HepG2 (cell line): ENCODE results near the gene PRDM7. TPM values are rescaled to one million over a fixed set of nuclear protein-coding genes. Genes with fewer than 3 reads are reported as not detected.

Source experiments
- ARID2 ChIP-seq: sonication (generic); formaldehyde crosslinking; IDR thresholded peaks from 2 replicates; pipeline ENCODE4 v1.8.1; 2022; ENCODE audit warnings: mild to moderate bottlenecking, missing genetic modification reagents, borderline replicate concordance
- CENPX ChIP-seq: sonication (generic); formaldehyde crosslinking; IDR thresholded peaks from 2 replicates; pipeline ENCODE4 v1.9.0; 2021; ENCODE audit warnings: mild to moderate bottlenecking, missing genetic modification reagents, moderate library complexity
- DZIP1 ChIP-seq: sonication (generic); formaldehyde crosslinking; IDR thresholded peaks from 2 replicates; pipeline ENCODE4 v1.5.0; 2020; ENCODE audit warnings: mild to moderate bottlenecking, missing genetic modification reagents
- GTF2F1 ChIP-seq: fragments of 150-350 bp; IDR thresholded peaks from 2 replicates; pipeline ENCODE4 v1.6.1; 2014; ENCODE audit warnings: low read length
- HNRNPK ChIP-seq: fragments of 200-400 bp; formaldehyde crosslinking; IDR thresholded peaks from 2 replicates; pipeline ENCODE4 v1.6.1; 2018; ENCODE audit warnings: low read length, low read depth, moderate library complexity, mild to moderate bottlenecking; ENCODE audit not compliant: poor library complexity, severe bottlenecking
- NCOA2 ChIP-seq: sonication (generic); formaldehyde crosslinking; IDR thresholded peaks from 2 replicates; pipeline ENCODE4 v1.8.0; 2022; ENCODE audit warnings: inconsistent platforms
- SNAPC2 ChIP-seq: sonication (generic); formaldehyde crosslinking; IDR thresholded peaks from 2 replicates; pipeline ENCODE4 v1.8.1; 2022; ENCODE audit warnings: mild to moderate bottlenecking, missing genetic modification reagents
- TBP ChIP-seq: sonication (generic); formaldehyde crosslinking; IDR thresholded peaks from 2 replicates; pipeline ENCODE4 v1.5.0; 2020; ENCODE audit warnings: missing genetic modification reagents
- THRA ChIP-seq: sonication (generic); formaldehyde crosslinking; IDR thresholded peaks from 2 replicates; pipeline ENCODE4 v1.4.0; 2020; ENCODE audit warnings: missing genetic modification reagents, borderline replicate concordance
- U2AF2 ChIP-seq: fragments of 200-400 bp; formaldehyde crosslinking; IDR thresholded peaks from 2 replicates; pipeline ENCODE4 v1.6.1; 2017; ENCODE audit warnings: low read depth, mild to moderate bottlenecking, low read length
- ZFP36 ChIP-seq: fragments of 150-350 bp; IDR thresholded peaks from 2 replicates; pipeline ENCODE4 v1.6.1; 2018; ENCODE audit warnings: borderline replicate concordance, low read length, low read depth; ENCODE audit not compliant: partially characterized antibody
- ZMYM3 ChIP-seq: sonication (generic); formaldehyde crosslinking; IDR thresholded peaks from 2 replicates; pipeline ENCODE4 v1.5.1; 2020; ENCODE audit warnings: mild to moderate bottlenecking, missing genetic modification reagents
- ZNF468 ChIP-seq: sonication (generic); formaldehyde crosslinking; IDR thresholded peaks from 2 replicates; pipeline ENCODE4 v1.8.0; 2022; ENCODE audit warnings: mild to moderate bottlenecking, moderate library complexity, missing genetic modification reagents
- ZNF616 ChIP-seq: sonication (generic); formaldehyde crosslinking; IDR thresholded peaks from 2 replicates; pipeline ENCODE4 v1.5.0; 2020; ENCODE audit warnings: low read depth, mild to moderate bottlenecking, missing genetic modification reagents
- ZNF720 ChIP-seq: sonication (generic); formaldehyde crosslinking; IDR thresholded peaks from 2 replicates; pipeline ENCODE4 v1.4.0; 2020; ENCODE audit warnings: missing genetic modification reagents
- ZSCAN9 ChIP-seq: IDR thresholded peaks from 2 replicates; pipeline ENCODE4 v1.6.1; 2016; ENCODE audit warnings: borderline replicate concordance
- polyA plus RNA-seq, 8 experiments: library from polyadenylated mRNA; depleted of rRNA in 3 of 8; stranded (reverse) in 7 of 8; unstranded in 1 of 8; fragments of >200 nt; fragmentation: Illumina TruSeq in 4 of 8; extraction: Trizol in 4 of 8; gene quantifications; 2 replicates each; pipeline versions ENCODE4 v1.2.1 to v1.2.3, GENCODE V29; 2011 to 2016; ENCODE audit warnings: low read depth in 4 of 8, missing spikeins in 1 of 8, mixed read lengths in 1 of 8; ENCODE audit not compliant: insufficient read depth in 1 of 8
- total RNA-seq, 5 experiments: library from RNA; depleted of rRNA; stranded (reverse); fragments of >200 nt; fragmentation: Illumina TruSeq; extraction: Trizol; gene quantifications; 2 replicates each; pipeline ENCODE4 v1.2.3, GENCODE V29; 2016; ENCODE audit warnings: low read depth in 1 of 5
- TF ChIP-seq, protein P1 (sequence below): IDR thresholded peaks from 2 replicates; pipeline ENCODE4 v1.6.1; 2012; ENCODE audit warnings: low read depth, low read length, improper control_type of control experiment
- TF ChIP-seq, protein P2 (sequence below): sonication (generic); formaldehyde crosslinking; IDR thresholded peaks from 2 replicates; pipeline ENCODE4 v1.4.0; 2020; ENCODE audit warnings: missing genetic modification reagents
- TF ChIP-seq, protein P3 (sequence below): IDR thresholded peaks from 2 replicates; pipeline ENCODE4 v1.6.1; 2016; ENCODE audit warnings: mild to moderate bottlenecking, missing biosample characterization, missing genetic modification reagents

Gene PRDM7
- total and polyA plus RNA-seq, 2 of the 13 experiments (the other 11 are each of a cell fraction or from before 2014, with no cell fraction given), result not detected

GRCh38 chr16:90046971-90047713 is 30.0 kb downstream of the PRDM7 start (continued):
- TF ChIP-seq ZFP36, result no peak
- TF ChIP-seq SNAPC2 (CRISPR knock-in tag), result no peak
- TF ChIP-seq ZNF468 (CRISPR knock-in tag), result no peak
- TF ChIP-seq GTF2F1, result no peak
- no peak; the same call in 1 of the 2 replicates for TF ChIP-seq TBP (CRISPR knock-in tag)
- TF ChIP-seq ZMYM3 (CRISPR knock-in tag), result no peak; the same call in none of the 2 replicates
- TF ChIP-seq THRA, result peak; percentile 8; the same call in 1 of the 2 replicates
- 0 out of 2 replicates have a peak, but pooled peaks have one; percentile 79 for TF ChIP-seq ZSCAN9 (CRISPR knock-in tag)
- TF ChIP-seq, protein P1, sequence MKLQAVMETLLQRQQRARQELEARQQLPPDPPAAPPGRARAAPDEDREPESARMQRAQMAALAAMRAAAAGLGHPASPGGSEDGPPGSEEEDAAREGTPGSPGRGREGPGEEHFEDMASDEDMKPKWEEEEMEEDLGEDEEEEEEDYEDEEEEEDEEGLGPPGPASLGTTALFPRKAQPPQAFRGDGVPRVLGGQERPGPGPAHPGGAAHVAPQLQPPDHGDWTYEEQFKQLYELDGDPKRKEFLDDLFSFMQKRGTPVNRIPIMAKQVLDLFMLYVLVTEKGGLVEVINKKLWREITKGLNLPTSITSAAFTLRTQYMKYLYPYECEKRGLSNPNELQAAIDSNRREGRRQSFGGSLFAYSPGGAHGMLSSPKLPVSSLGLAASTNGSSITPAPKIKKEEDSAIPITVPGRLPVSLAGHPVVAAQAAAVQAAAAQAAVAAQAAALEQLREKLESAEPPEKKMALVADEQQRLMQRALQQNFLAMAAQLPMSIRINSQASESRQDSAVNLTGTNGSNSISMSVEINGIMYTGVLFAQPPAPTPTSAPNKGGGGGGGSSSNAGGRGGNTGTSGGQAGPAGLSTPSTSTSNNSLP, result no peak
- no peak for TF ChIP-seq ZNF616 (CRISPR knock-in tag)
- TF ChIP-seq U2AF2, result no peak
- peak; percentile 34 for TF ChIP-seq HNRNPK
- peak; percentile 60 for TF ChIP-seq NCOA2 (CRISPR knock-in tag)
- TF ChIP-seq ZNF720 (CRISPR knock-in tag), result no peak
- TF ChIP-seq, protein P2, sequence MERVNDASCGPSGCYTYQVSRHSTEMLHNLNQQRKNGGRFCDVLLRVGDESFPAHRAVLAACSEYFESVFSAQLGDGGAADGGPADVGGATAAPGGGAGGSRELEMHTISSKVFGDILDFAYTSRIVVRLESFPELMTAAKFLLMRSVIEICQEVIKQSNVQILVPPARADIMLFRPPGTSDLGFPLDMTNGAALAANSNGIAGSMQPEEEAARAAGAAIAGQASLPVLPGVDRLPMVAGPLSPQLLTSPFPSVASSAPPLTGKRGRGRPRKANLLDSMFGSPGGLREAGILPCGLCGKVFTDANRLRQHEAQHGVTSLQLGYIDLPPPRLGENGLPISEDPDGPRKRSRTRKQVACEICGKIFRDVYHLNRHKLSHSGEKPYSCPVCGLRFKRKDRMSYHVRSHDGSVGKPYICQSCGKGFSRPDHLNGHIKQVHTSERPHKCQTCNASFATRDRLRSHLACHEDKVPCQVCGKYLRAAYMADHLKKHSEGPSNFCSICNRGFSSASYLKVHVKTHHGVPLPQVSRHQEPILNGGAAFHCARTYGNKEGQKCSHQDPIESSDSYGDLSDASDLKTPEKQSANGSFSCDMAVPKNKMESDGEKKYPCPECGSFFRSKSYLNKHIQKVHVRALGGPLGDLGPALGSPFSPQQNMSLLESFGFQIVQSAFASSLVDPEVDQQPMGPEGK (CRISPR knock-in tag), result no peak; the same call in 1 of the 2 replicates
- peak; percentile 82 for TF ChIP-seq DZIP1 (CRISPR knock-in tag)
- TF ChIP-seq CENPX (CRISPR knock-in tag), result no peak
- 0 out of 2 replicates have a peak, but pooled peaks have one; percentile 15 for TF ChIP-seq ARID2 (CRISPR knock-in tag)
- TF ChIP-seq, protein P3, sequence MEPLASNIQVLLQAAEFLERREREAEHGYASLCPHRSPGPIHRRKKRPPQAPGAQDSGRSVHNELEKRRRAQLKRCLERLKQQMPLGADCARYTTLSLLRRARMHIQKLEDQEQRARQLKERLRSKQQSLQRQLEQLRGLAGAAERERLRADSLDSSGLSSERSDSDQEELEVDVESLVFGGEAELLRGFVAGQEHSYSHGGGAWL, result peak; percentile 81; the same call in 1 of the 2 replicates
